Astrocyte (in vitro differentiated cells and primary cell): Measurements from ENCODE around the gene NXF1.
"Not testable (repeated sequence)": the region's sequence is repeated elsewhere in the genome, so short reads cannot be mapped to it uniquely, and the experiment has no call there.

Experiments used
- CTCF ChIP-seq: IDR thresholded peaks from 2 replicates; pipeline ENCODE4 v1.5.1; 2011; ENCODE audit warnings: low read depth, mild to moderate bottlenecking, inconsistent platforms, low read length, moderate library complexity; ENCODE audit not compliant: insufficient read depth
- EZH2 ChIP-seq: IDR thresholded peaks from 2 replicates; pipeline ENCODE4 v1.6.1; 2012; ENCODE audit warnings: mild to moderate bottlenecking, low read length, inconsistent platforms; ENCODE audit not compliant: insufficient read depth

- not testable (repeated sequence) for TF ChIP-seq CTCF, EZH2
Measured at GRCh38 chr11:62760867-62761227, 44.4 kb downstream of the NXF1 start.
